NCI-H1092 (cell line): ENCODE measurements around the gene TTC7B.
A peak's percentile ranks its signal among the peaks of the same experiment; 100 is the strongest.

Experiments
- DNase-seq: peaks from one replicate; lab custom pipeline; 2025; lab: John Stamatoyannopoulos, UW

Gene TTC7B

GRCh38 chr14:90576581-90576980, 239.6 kb downstream of the TTC7B start:
- no peak for DNase-seq

- DNase-seq, result no peak
Measured at GRCh38 chr14:90575781-90576180, 240.4 kb downstream of the TTC7B start.

DNA sequence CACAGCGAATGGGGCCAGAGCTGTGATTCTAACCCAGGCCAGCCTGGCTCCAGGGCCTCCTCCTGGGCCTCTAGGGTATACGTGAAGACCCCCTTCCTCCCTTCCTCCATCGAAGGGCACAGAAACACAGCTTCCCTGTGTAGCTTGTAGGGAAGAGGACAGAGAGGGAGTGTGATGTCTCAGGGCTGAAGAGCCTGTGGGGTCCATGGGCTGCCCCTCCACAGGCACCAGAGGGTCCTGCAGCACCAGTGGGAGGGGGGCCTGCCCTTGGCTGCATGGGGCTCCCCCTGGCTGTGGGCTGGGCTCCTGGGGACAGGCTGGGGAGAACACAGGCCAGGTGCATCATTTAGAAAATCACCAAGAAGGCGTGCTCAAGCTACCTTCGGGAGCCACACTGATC, 240.9 kb downstream of the TTC7B start:
- DNase-seq, result no peak

- DNase-seq, result peak; percentile 59
Measured at GRCh38 chr14:90574188-90575131, 241.8 kb downstream of the TTC7B start.

- no peak for DNase-seq
Measured at GRCh38 chr14:90573385-90574105, 242.7 kb downstream of the TTC7B start.

DNA sequence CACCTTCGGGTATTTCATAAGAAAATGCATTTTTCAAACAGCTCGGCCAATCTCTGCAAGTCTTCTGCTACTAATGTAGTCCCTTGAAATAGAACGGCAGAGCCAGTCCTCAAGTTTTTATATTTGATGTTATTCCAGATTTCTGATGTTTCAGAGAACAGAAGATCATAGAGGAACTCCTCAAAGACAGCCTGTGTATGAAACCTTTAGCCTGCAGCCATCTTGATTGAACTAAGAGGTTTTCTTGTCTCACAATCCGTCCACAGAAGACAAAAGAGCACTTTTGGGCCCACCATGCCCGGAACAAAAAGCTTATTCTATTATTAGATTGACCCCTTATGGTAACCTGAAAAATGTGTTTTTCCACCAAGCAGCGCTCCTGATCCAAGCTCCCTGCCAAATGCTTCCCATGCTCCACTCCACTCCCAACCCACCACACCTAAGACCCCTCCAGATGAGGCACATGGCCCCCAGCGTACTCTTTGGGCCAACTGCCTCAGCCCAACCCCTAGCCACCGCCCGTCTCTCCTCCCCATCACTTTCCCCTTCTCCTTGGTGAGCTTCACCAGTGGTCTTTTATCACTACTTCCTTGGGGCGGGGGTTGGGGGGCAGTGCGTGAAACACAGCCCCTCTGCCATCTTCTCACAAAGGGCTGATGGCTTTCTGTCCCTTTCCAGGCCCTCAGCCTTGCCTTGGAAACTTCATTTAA, 243.6 kb downstream of the TTC7B start:
- DNase-seq, result no peak

DNA sequence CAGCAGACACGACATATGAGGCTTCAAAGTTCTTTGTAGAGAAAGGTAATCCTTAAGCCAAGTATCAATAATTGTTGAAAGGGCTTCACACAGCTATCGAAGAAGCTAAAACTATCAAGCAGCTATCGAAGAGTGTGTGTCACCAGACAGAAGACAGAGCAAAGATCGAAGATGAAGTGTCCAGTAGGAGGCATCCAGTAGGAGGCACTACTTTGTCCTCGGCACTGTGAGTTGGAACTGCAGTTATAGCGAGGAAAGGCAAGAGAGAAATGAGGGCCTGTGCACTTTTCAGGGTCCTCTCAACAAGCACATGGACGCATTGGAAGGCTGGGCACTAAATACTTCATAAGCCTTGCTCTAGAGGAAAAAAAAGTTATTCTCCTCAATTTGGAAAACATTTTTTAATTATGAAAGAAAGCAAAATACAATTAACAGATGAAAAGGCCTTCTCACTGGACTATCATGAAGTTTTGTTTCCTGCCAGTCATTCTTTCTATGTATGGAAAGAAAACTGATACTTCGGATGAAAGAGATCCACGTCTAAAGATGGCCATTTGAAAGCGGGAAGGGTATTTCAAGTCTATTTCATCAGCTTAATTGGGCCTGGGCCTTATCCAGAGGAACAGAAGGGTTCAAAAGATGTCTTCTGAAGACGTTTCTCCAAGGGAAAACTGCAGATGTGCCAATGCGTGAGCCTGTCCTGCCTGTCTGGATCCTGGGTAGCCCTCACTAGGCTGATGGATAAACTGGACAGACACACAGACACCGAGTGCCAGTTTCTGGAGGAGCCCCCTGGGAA, 244.9 kb downstream of the TTC7B start:
- no peak for DNase-seq

GRCh38 chr14:90570461-90570860, 245.8 kb downstream of the TTC7B start:
- DNase-seq, result no peak

- DNase-seq, result no peak
Measured at GRCh38 chr14:90569606-90570387, 246.4 kb downstream of the TTC7B start.

GRCh38 chr14:90569201-90569600, 247.0 kb downstream of the TTC7B start:
- DNase-seq, result no peak

GRCh38 chr14:90568405-90568804, 247.8 kb downstream of the TTC7B start:
- no peak for DNase-seq

DNA sequence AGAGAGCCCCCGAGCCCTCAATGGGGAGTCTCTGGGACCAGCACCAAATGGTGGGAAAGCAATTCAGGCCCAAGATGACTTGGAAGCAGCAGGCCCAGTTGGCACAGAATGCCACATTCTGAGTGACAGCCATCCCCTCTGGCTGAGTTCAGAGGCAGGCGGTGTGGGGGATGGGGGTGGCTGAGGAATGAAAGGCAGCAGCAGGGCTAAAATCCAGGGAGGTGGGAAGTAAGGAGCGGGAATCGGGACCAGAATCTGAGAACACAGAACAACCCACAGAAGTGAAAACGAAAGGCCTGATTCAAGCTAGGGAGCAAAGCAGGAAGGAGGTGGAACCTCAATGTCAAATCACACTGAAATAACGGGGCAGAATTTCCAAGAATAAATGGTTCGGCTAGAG, 248.2 kb downstream of the TTC7B start:
- no peak for DNase-seq

DNA sequence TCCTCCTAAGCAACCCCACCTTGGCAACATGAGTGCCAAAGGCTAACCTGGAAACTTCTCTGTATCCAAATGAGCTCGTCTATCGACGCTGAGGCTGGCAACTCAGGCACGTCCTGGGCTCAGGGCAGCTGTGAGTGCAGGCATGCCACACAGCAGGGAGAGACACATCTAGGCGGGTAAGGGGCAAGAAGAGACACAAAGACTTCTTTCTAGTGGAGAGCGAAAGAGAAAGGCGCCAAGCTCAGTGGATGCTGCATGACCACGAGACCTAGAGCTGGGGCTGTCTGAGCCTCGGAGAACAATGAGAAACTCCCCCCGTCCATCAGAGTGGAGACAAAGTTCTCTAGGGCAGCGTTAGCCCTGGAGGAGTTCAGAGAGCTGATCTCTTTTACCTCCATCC, 249.0 kb downstream of the TTC7B start:
- no peak for DNase-seq

DNA sequence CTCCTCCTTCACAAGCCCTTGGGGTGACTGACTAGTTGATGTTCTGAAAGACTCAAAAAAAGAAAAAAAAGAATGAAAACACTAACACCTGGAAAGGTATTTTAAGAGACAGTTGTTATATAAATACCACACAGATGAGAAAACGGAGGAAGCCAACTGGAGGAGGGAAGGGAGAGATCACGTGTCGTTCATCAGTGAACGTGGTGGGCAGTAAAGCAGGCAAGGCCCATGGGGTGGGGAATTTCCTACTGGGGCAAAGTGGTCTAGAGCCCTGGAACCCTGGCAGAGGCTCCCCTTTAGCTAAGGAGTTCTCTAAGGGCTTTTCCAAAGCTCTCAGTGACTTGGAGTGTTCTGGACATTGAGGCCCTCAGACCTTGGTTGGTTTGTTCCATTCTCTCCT, 249.7 kb downstream of the TTC7B start:
- DNase-seq, result no peak

GRCh38 chr14:90564496-90564895, 251.7 kb downstream of the TTC7B start:
- DNase-seq, result no peak

DNA sequence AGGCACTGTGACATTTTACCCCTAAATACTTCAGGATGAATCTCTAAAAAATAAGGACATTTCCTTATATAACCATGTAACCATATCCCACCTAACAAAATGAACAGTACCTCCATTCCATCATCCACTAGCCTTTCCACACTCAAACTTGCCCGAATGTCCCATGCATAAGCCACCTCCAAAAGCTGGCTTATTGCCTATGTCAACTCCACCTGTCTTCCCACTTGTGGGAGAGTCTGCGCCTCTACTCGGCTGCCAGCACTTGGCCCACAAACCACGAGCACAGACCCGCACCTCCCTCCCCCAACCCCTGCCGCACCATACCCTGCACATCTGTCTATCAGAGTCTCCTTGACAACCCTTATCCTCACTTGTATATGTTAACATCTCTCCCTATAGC, 253.6 kb downstream of the TTC7B start:
- DNase-seq, result no peak

DNA sequence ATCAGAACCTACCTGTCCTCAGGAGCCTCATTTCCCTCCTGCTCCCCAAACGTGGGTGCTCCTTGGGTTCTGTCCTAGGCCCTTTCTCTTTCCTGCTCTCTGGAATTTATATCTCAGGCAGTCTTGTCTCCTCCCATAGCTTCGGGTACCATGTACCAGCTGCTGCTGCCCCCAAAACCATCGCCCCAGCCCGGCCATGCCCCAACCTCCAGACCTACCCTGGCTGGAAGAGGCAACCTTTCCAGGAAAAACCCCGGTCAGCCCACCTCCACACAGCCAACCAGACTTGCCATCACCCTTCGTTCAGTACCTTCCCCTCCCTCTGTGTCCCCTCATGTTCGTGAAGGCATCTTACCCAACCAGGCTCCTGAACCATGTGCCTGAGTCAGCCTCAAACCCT, 254.3 kb downstream of the TTC7B start:
- DNase-seq, result no peak

DNA sequence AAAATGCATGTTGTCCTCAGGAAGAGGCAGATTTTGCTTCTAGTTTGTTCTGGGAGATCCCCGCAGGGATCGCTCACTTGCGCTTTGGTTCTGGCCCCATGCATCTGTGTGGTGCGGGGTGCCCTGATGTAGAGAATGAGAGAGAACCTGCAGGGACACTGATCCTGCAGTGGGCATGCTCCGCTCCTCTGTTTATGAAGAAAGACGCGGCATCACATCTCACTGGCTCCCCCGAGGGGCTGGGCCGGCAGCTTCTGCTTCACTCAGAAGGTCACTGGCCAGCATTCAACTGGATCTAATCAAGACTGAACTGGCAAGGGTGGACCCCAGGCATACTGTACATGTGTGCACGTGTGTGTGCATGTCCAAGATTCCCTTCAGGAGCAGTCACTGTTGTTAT, 255.2 kb downstream of the TTC7B start:
- DNase-seq, result no peak

- no peak for DNase-seq
Measured at GRCh38 chr14:90560558-90560957, 255.7 kb downstream of the TTC7B start.

- DNase-seq, result no peak
Measured at GRCh38 chr14:90559811-90560492, 256.3 kb downstream of the TTC7B start.
